ENCODE data around the gene PAX6. TPM values are rescaled to one million over a fixed set of nuclear protein-coding genes. Genes with fewer than 3 reads are reported as not detected.

Gene PAX6
- total RNA-seq, 2 donors from 2014 or later, result 0.68 TPM; not detected in 1

DNA sequence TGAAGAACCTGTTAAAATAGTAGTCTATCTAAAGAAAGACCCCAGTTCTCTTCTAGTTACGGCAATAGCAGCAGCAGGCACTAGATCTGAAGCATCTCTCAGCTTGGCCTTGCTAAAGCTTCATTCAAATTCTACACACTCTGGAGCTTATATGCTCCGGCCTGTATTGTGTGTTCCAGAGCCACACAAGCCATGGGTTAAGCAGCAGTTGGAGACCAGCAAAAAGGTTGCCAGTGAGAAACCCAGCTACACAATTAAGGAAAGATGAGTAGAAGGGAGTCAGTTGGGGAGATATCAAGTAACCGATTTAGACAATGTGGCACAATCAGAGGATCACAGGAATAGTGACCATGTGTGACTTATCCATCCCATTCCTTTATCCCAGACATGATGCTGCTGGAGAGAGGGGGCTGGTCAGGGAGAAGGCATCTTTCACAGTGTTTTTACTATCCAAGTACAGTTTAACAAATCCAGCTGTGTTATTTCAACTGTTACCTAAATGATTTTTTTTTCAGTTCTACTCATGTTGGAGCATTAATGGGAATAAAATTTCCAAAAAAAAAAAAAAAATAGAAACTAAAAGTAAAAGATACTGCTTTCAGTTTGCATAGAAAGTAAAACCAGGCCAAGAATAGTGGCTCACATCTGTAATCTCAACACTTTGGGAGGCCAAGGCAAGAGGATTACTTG is 41.0 kb downstream of the PAX6 start:
- Histone ChIP-seq H3K9me3 (no peaks in the 10 kb centered on the region), H3K27ac (no peak overlapping the region), H3K4me3 (no peak overlapping the region), H3K4me1 (ENCODE audit: control insufficient read depth in 1 of 2, low read depth in 2 of 2) (no peaks in the 10 kb centered on the region), H3K27me3 (replicated peaks; ENCODE audit: insufficient read depth) (no peaks in the 10 kb centered on the region), H3K36me3 (no peaks in the 10 kb centered on the region)
- DNase-seq (ENCODE audit: low spot score) (no peak), ATAC-seq (ENCODE audit: insufficient number of reproducible peaks, low FRiP score, low read depth) (no peak)
- TF ChIP-seq, protein P1, sequence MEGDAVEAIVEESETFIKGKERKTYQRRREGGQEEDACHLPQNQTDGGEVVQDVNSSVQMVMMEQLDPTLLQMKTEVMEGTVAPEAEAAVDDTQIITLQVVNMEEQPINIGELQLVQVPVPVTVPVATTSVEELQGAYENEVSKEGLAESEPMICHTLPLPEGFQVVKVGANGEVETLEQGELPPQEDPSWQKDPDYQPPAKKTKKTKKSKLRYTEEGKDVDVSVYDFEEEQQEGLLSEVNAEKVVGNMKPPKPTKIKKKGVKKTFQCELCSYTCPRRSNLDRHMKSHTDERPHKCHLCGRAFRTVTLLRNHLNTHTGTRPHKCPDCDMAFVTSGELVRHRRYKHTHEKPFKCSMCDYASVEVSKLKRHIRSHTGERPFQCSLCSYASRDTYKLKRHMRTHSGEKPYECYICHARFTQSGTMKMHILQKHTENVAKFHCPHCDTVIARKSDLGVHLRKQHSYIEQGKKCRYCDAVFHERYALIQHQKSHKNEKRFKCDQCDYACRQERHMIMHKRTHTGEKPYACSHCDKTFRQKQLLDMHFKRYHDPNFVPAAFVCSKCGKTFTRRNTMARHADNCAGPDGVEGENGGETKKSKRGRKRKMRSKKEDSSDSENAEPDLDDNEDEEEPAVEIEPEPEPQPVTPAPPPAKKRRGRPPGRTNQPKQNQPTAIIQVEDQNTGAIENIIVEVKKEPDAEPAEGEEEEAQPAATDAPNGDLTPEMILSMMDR (IDR thresholded peaks at IDR 0.05), result no peak

DNA sequence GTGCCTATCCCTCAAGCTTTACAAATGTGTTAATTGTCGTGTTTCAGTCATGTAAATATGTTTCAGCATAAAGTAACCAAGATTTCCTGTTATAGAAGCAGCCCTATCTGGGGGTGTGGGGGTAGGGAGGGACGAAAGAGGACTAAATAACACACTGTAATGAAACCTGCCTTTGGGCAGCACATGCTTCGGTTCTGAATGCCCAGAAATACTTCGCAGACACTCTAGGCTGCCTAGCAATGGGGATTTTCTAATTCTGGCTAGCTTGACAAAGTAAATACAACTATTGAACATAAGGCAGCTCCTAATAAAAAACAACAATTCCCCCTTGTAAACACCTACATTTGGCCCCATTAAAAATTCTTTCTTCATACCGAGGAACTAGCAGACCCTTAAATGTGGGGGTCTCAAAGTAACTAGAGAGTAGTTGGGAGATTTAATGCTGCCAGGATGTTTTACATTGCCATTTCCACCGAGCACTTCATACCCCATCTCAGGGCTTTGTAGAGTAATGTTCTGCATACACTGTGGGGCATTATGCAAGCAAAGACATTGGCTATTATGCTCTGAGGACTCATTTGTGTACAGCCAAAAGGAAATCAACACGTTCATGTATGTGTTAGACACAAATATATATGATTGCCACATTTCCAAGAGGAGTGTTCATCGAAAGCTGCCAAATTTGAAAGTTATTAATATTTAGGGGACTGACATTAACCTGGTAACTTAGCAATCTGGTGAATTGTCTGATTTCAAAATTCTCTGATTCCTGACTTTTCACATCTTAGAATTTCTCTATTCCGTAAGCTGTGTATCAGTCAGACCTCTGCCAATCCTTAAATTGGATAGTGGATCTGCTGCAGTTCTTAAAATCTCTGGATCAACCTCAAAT is 42.1 kb downstream of the PAX6 start:
- H3K27ac ChIP-seq, result no peak overlapping the region
- no peaks in the 10 kb centered on the region for H3K4me1 ChIP-seq (ENCODE audit: control insufficient read depth in 1 of 2, low read depth in 2 of 2)
- no peak for ATAC-seq (ENCODE audit: insufficient number of reproducible peaks, low FRiP score, low read depth)
- TF ChIP-seq, protein P1 (IDR thresholded peaks at IDR 0.05), result no peak
- DNase-seq (ENCODE audit: low spot score), result no peak
- H3K27me3 ChIP-seq (replicated peaks; ENCODE audit: insufficient read depth), result no peaks in the 10 kb centered on the region
- H3K4me3 ChIP-seq, result no peak overlapping the region
- no peaks in the 10 kb centered on the region for H3K36me3 ChIP-seq
- no peaks in the 10 kb centered on the region for H3K9me3 ChIP-seq

DNA sequence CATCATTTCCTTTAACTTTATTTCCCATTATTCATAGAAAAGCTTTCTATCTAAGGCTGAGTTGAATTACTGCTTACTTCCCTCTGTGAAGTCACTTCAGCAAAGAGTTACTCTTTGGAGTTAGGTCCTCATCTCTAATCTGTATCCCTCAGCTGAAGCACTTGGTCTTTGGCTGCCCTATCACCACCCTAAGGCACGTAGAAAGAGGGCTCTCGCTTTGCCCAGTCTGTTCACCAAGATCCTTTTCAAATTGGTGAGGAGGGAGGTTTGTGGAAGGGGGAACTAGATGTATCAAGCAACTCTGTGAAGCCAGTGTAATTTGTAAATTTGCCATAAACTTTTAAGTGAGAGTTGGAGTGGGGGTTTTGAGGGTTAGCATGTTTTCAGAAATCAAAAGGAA is 43.4 kb downstream of the PAX6 start:
- TF ChIP-seq, protein P1 (IDR thresholded peaks at IDR 0.05), result no peak
- DNase-seq (ENCODE audit: low spot score) (no peak), ATAC-seq (ENCODE audit: insufficient number of reproducible peaks, low FRiP score, low read depth) (no peak)
- no peaks in the 10 kb centered on the region for H3K4me1 ChIP-seq (ENCODE audit: control insufficient read depth in 1 of 2, low read depth in 2 of 2)
- no peak overlapping the region for H3K27ac ChIP-seq
- H3K36me3 ChIP-seq, result no peaks in the 10 kb centered on the region
- no peaks in the 10 kb centered on the region for H3K27me3 ChIP-seq (replicated peaks; ENCODE audit: insufficient read depth)
- no peaks in the 10 kb centered on the region for H3K9me3 ChIP-seq
- no peak overlapping the region for H3K4me3 ChIP-seq

DNA sequence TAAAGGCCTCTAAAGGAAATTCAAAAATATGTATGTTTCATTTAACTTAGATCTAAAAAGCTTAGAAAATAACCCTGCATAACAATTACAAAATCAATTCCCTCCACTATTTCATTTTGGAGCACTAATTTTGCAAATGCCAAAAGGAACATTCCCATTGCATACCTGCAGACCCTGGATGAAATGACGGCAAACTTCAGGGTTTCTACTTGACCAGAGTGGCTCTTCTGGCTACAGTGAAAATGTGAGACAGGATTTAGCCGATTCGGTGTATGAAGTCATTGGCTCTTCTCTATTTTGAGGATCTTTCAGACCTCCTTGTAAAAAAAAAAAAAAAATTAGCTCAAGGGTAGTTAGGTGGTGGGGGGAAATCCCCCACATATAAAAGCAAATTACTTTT is 44.1 kb downstream of the PAX6 start:
- Histone ChIP-seq H3K4me3 (no peak overlapping the region), H3K36me3 (no peaks in the 10 kb centered on the region), H3K9me3 (no peaks in the 10 kb centered on the region), H3K27me3 (replicated peaks; ENCODE audit: insufficient read depth) (no peaks in the 10 kb centered on the region), H3K4me1 (ENCODE audit: control insufficient read depth in 1 of 2, low read depth in 2 of 2) (no peaks in the 10 kb centered on the region), H3K27ac (no peak overlapping the region)
- DNase-seq (ENCODE audit: low spot score) (no peak), ATAC-seq (ENCODE audit: insufficient number of reproducible peaks, low FRiP score, low read depth) (no peak)
- TF ChIP-seq, protein P1 (IDR thresholded peaks at IDR 0.05), result no peak

DNA sequence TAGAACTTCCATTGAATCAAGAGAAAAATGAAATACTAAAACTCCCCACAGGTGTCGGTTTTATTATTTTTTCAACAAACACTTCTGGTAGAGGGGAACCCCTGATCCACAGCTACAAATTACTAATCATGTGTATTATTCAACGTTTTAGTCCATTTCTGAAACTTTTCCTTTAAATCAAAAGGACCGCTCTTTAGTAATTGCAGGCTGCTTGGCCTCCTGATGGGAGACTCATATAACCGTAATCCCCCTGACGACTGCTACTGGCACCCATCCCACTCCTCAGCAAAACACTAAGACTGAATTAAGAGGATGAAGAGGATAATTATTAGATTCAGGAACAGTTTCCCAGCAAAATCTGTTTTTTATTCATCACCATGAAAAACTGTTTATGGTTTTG is 46.4 kb downstream of the PAX6 start:
- H3K4me3 ChIP-seq, result no peak overlapping the region
- no peaks in the 10 kb centered on the region for H3K27me3 ChIP-seq (replicated peaks; ENCODE audit: insufficient read depth)
- H3K9me3 ChIP-seq, result no peaks in the 10 kb centered on the region
- ATAC-seq (ENCODE audit: insufficient number of reproducible peaks, low FRiP score, low read depth), result no peak
- no peak for DNase-seq (ENCODE audit: low spot score)
- H3K27ac ChIP-seq, result no peak overlapping the region
- TF ChIP-seq, protein P1 (IDR thresholded peaks at IDR 0.05), result no peak
- H3K4me1 ChIP-seq (ENCODE audit: control insufficient read depth in 1 of 2, low read depth in 2 of 2), result no peaks in the 10 kb centered on the region
- H3K36me3 ChIP-seq, result no peaks in the 10 kb centered on the region
